Upper lobe of left lung (tissue), 6 donors: ENCODE results near the gene CCAR1. TPM values are rescaled to one million over a fixed set of nuclear protein-coding genes. Genes with fewer than 3 reads are reported as not detected.
"Not testable (repeated sequence)": the region's sequence is repeated elsewhere in the genome, so short reads cannot be mapped to it uniquely, and the experiment has no call there.

Experiments used
- ATAC-seq, 2 donors: fragments of 200-7000 bp; cut with Tn5 transposase; one replicate each; pipeline ENCODE4 v1.9.1; 2022; ENCODE audit warnings: mild to moderate bottlenecking in 2 of 2, moderate library complexity in 2 of 2; ENCODE audit not compliant: low FRiP score in 2 of 2
- DNase-seq, 2 donors: peaks; one replicate each; pipeline ENCODE4 v3.0.0-alpha.2; 2019 to 2020
- H3K27ac ChIP-seq, 4 donors: fragments of 200-600 bp; sonication (generic); one replicate each; pipeline ENCODE4 v1.5.1; 2016 to 2019
- H3K27me3 ChIP-seq, 4 donors: fragments of 200-600 bp; sonication (generic); one replicate each; pipeline ENCODE4 v1.5.1; 2017 to 2019
- H3K36me3 ChIP-seq, 4 donors: fragments of 200-600 bp; sonication (generic); one replicate each; pipeline ENCODE4 v1.5.1; 2016 to 2019
- H3K4me1 ChIP-seq, 4 donors: fragments of 200-600 bp; sonication (generic); one replicate each; pipeline ENCODE4 v1.5.1; 2018 to 2019
- H3K4me3 ChIP-seq, 4 donors: fragments of 200-600 bp; sonication (generic); one replicate each; pipeline ENCODE4 v1.5.1; 2017 to 2019; ENCODE audit warnings: mild to moderate bottlenecking in 2 of 4, moderate library complexity in 1 of 4
- H3K9me3 ChIP-seq, 4 donors: fragments of 200-600 bp; sonication (generic); one replicate each; pipeline ENCODE4 v1.5.1; 2018 to 2019
- EP300 ChIP-seq, 4 donors: sonication (generic); formaldehyde crosslinking; IDR thresholded peaks; one replicate each; pipeline ENCODE4 v1.5.1; 2017; ENCODE audit warnings: antibody characterized with exemption in 4 of 4, control low read depth in 2 of 4
- POLR2A ChIP-seq, 4 donors: fragments of 450-650 bp; IDR thresholded peaks; one replicate each; pipeline ENCODE4 v1.5.1; 2016 to 2017; ENCODE audit warnings: antibody characterized with exemption in 4 of 4, mild to moderate bottlenecking in 2 of 4
- POLR2AphosphoS5 ChIP-seq, 2 donors: sonication (generic); formaldehyde crosslinking; IDR thresholded peaks; one replicate each; pipeline ENCODE4 v1.5.1; 2017; ENCODE audit warnings: antibody characterized with exemption in 2 of 2
- WGBS, 2 donors: methylation state at CpG; one replicate each; pipeline ENCODE4 v1.1.5; 2017 to 2018; 5-methylcytosine and 5-hydroxymethylcytosine counted together
- small RNA-seq, 4 donors: library from RNA; depleted of rRNA; stranded (forward); fragments of <200 nt; gene quantifications; one replicate each; pipeline ENCODE3, GENCODE V24; 2016
- total RNA-seq, 6 donors: library from RNA; depleted of rRNA in 4 of 6; stranded (reverse); fragments of >200 nt in 4 of 6; gene quantifications; one replicate each; pipeline versions ENCODE4 v1.1.0 to v1.2.1, GENCODE V29; 2016 to 2021
- TF ChIP-seq, protein P1 (sequence below), 6 experiments: fragments of 450-650 bp in 4 of 6; fragments of 200-600 bp in 2 of 6; sonication (generic) in 2 of 6; IDR thresholded peaks; one replicate each; pipeline ENCODE4 v1.5.1; 2016 to 2019; ENCODE audit warnings: antibody characterized with exemption in 6 of 6
- donor health status: DM: no; HTN: no; CAD: no; lungs with moderate emphysema.
- donor health status: DM: no; HTN: yes; CAD: no; lungs with severe emphysema.

CCAR1 gene
- total RNA-seq, 6 donors from 2014 or later, result 30.4 to 158 (median 50.4) TPM

- Histone ChIP-seq H3K36me3 (no peaks in the 10 kb centered on the region), H3K9me3 (no peaks in the 10 kb centered on the region), H3K4me1 (peaks cover 6 to 16% (median 7%) of the 10 kb centered on the region in 4 donors), H3K4me3 (no peak overlapping the region), H3K27ac (no peak overlapping the region), H3K27me3 (peaks cover 0 to 2% (median 0%) of the 10 kb centered on the region in 4 donors)
- no peak for TF ChIP-seq POLR2AphosphoS5 (IDR thresholded peaks at IDR 0.05)
- TF ChIP-seq POLR2A (IDR thresholded peaks at IDR 0.05), result no peak
- TF ChIP-seq EP300 (IDR thresholded peaks at IDR 0.05), result no peak
- TF ChIP-seq, protein P1, sequence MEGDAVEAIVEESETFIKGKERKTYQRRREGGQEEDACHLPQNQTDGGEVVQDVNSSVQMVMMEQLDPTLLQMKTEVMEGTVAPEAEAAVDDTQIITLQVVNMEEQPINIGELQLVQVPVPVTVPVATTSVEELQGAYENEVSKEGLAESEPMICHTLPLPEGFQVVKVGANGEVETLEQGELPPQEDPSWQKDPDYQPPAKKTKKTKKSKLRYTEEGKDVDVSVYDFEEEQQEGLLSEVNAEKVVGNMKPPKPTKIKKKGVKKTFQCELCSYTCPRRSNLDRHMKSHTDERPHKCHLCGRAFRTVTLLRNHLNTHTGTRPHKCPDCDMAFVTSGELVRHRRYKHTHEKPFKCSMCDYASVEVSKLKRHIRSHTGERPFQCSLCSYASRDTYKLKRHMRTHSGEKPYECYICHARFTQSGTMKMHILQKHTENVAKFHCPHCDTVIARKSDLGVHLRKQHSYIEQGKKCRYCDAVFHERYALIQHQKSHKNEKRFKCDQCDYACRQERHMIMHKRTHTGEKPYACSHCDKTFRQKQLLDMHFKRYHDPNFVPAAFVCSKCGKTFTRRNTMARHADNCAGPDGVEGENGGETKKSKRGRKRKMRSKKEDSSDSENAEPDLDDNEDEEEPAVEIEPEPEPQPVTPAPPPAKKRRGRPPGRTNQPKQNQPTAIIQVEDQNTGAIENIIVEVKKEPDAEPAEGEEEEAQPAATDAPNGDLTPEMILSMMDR (IDR thresholded peaks at IDR 0.05), result no peak
- WGBS, 2 donors, result 93% methylated on average over 6 of the region's 6 CpGs
- ATAC-seq (no peak), DNase-seq (no peak)
Measured at GRCh38 chr10:68829952-68830351, 108.9 kb downstream of the CCAR1 start.

- TF ChIP-seq EP300 (IDR thresholded peaks at IDR 0.05), result no peak
- TF ChIP-seq POLR2AphosphoS5 (IDR thresholded peaks at IDR 0.05), result no peak
- TF ChIP-seq, protein P1 (IDR thresholded peaks at IDR 0.05), result no peak
- TF ChIP-seq POLR2A (IDR thresholded peaks at IDR 0.05), result no peak
- Histone ChIP-seq H3K4me3 (no peak overlapping the region), H3K27me3 (peaks cover 0 to 2% (median 0%) of the 10 kb centered on the region in 4 donors), H3K9me3 (no peaks in the 10 kb centered on the region), H3K27ac (no peak overlapping the region), H3K36me3 (no peaks in the 10 kb centered on the region), H3K4me1 (peaks cover 2 to 11% (median 2%) of the 10 kb centered on the region in 4 donors)
- WGBS, 2 donors, result 86 to 87% methylated on average over 5 of the region's 5 CpGs
- ATAC-seq, result no peak
- no peak for DNase-seq
Measured at GRCh38 chr10:68831961-68832455, 111.0 kb downstream of the CCAR1 start.

GRCh38 chr10:68832601-68833000 is 111.6 kb downstream of the CCAR1 start:
- H3K9me3 ChIP-seq, result no peaks in the 10 kb centered on the region
- H3K36me3 ChIP-seq, result no peaks in the 10 kb centered on the region
- 87 to 93% methylated on average over 4 of the region's 4 CpGs for WGBS, 2 donors
- peaks cover 0 to 7% (median 0%) of the 10 kb centered on the region in 4 donors for H3K4me1 ChIP-seq
- peaks cover 0 to 2% (median 0%) of the 10 kb centered on the region in 4 donors for H3K27me3 ChIP-seq
- H3K27ac ChIP-seq, result no peak overlapping the region
- DNase-seq (no peak), ATAC-seq (no peak)
- H3K4me3 ChIP-seq, result no peak overlapping the region
- TF ChIP-seq, protein P1 (IDR thresholded peaks at IDR 0.05), result no peak
- TF ChIP-seq POLR2A (IDR thresholded peaks at IDR 0.05), result no peak
- no peak for TF ChIP-seq EP300 (IDR thresholded peaks at IDR 0.05)
- TF ChIP-seq POLR2AphosphoS5 (IDR thresholded peaks at IDR 0.05), result no peak

GRCh38 chr10:68837626-68838322 is 116.7 kb downstream of the CCAR1 start:
- Histone ChIP-seq H3K36me3 (no peaks in the 10 kb centered on the region), H3K4me1 (no peaks in the 10 kb centered on the region), H3K9me3 (no peaks in the 10 kb centered on the region), H3K27ac (no peak overlapping the region), H3K27me3 (no peaks in the 10 kb centered on the region), H3K4me3 (no peak overlapping the region)
- DNase-seq, result no peak
- WGBS, 2 donors, result 88 to 93% methylated on average over 7 to 8 of the region's 8 CpGs
- TF ChIP-seq EP300 (IDR thresholded peaks at IDR 0.05) (no peak), POLR2A (IDR thresholded peaks at IDR 0.05) (no peak), POLR2AphosphoS5 (IDR thresholded peaks at IDR 0.05) (no peak)
- TF ChIP-seq, protein P1 (IDR thresholded peaks at IDR 0.05), result no peak
- ATAC-seq, result no peak

- H3K4me1 ChIP-seq, H3K9me3 ChIP-seq, DNase-seq, H3K36me3 ChIP-seq, H3K27ac ChIP-seq, ATAC-seq, H3K27me3 ChIP-seq, H3K4me3 ChIP-seq: not testable (repeated sequence)
- 94% methylated on average over 9 of the region's 9 CpGs for WGBS, 2 donors
Measured at GRCh38 chr10:68840650-68841049, 119.6 kb downstream of the CCAR1 start.

Small RNA genes within 50 kb of the gene (small RNA-seq; reads per million reads assigned to genes)
- 0 reads per million in 4 donors for gene MIR1254-1
- 0 reads per million in 4 donors for gene RF00019

Other genes starting within 250 kb of the CCAR1 start
- 10 to 100 TPM in 1 of 6 donors, 1 to 10 TPM in 5; 1.4 to 19.9 (median 3.5) TPM for gene DNA2, start 249.3 kb upstream of the CCAR1 start, total RNA-seq
- gene SLC25A16, start 193.7 kb upstream of the CCAR1 start, total RNA-seq, result 10 to 100 TPM; 20.2 to 43.1 (median 35.6) TPM
- gene TET1, start 160.9 kb upstream of the CCAR1 start, total RNA-seq, result 1 to 10 TPM in 5 of 6 donors, under 1 TPM in 1; 0.55 to 2.0 (median 1.2) TPM
- gene STOX1, start 106.3 kb downstream of the CCAR1 start, total RNA-seq, result 10 to 100 TPM in 1 of 6 donors, 1 to 10 TPM in 4, under 1 TPM in 1; 0.23 to 25.6 (median 3.1) TPM
- gene DDX50, start 180.1 kb downstream of the CCAR1 start, total RNA-seq, result 10 to 100 TPM in 5 of 6 donors, 1 to 10 TPM in 1; 9.1 to 42.7 (median 24.4) TPM
- gene DDX21, start 234.9 kb downstream of the CCAR1 start, total RNA-seq, result 10 to 100 TPM; 18.4 to 86.5 (median 44.3) TPM